Mammary epithelial cell (primary cell): Measurements from ENCODE around the gene ESPNL.

Experiments used
- CTCF ChIP-seq, 2 donors: IDR thresholded peaks in 1 of 2; conservative IDR thresholded peaks in 1 of 2; 2 replicates each; pipeline ENCODE4 v1.5.1; 2011 to 2012; ENCODE audit warnings: inconsistent platforms in 2 of 2, low read length in 2 of 2, mild to moderate bottlenecking in 2 of 2, control low read depth in 1 of 2, low read depth in 1 of 2; ENCODE audit not compliant: insufficient read depth in 1 of 2; ENCODE audit errors: extremely low read depth in 1 of 2
- EZH2 ChIP-seq: IDR thresholded peaks from 2 replicates; pipeline ENCODE4 v1.6.1; 2012; ENCODE audit warnings: low read length, inconsistent platforms, borderline replicate concordance

- TF ChIP-seq CTCF (conservative IDR thresholded peaks at IDR 0.05 in 1 of 2, IDR thresholded peaks at IDR 0.05 in 1 of 2; ENCODE audit: extremely low read depth in 1 of 2, insufficient read depth in 1 of 2, low read depth in 1 of 2, low read length in 2 of 2) (no peak), EZH2 (no peak)
Observed at GRCh38 chr2:238082827-238083226, 17.3 kb upstream of the ESPNL start.
